AG09319 (cell line): ENCODE data around the gene MAP3K20.

Experiments
- DNase-seq: peaks from one replicate; pipeline ENCODE4 v3.0.0-alpha.2; 2010; ENCODE audit warnings: low read depth; ENCODE audit errors: extremely low read depth
- CTCF ChIP-seq: IDR thresholded peaks from 2 replicates; pipeline ENCODE4 v1.5.1; 2011; ENCODE audit warnings: low read depth, mild to moderate bottlenecking, inconsistent platforms, low read length, moderate library complexity

Gene MAP3K20

GRCh38 chr2:173146590-173146989 lies 70.9 kb downstream of the MAP3K20 start:
- no peak for DNase-seq
- no peak for TF ChIP-seq CTCF

- TF ChIP-seq CTCF = no peak
- DNase-seq = no peak
Observed at GRCh38 chr2:173148520-173148919, 72.9 kb downstream of the MAP3K20 start.

- no peak for TF ChIP-seq CTCF
- DNase-seq = no peak
Observed at GRCh38 chr2:173149491-173149890, 73.8 kb downstream of the MAP3K20 start.

GRCh38 chr2:173150087-173150486 lies 74.4 kb downstream of the MAP3K20 start:
- DNase-seq = no peak
- TF ChIP-seq CTCF = no peak

- TF ChIP-seq CTCF = no peak
- DNase-seq = no peak
Observed at GRCh38 chr2:173150963-173151362, 75.3 kb downstream of the MAP3K20 start.

GRCh38 chr2:173151671-173152401 lies 76.2 kb downstream of the MAP3K20 start:
- TF ChIP-seq CTCF = no peak
- DNase-seq = peak; percentile 15

GRCh38 chr2:173153301-173153885 lies 77.7 kb downstream of the MAP3K20 start:
- no peak for TF ChIP-seq CTCF
- DNase-seq = no peak
